AG09319 (cell line): Measurements from ENCODE around the gene ZBTB21.
A peak's percentile ranks its signal among the peaks of the same experiment; 100 is the strongest.

ENCODE experiments used
- DNase-seq: peaks from one replicate; pipeline ENCODE4 v3.0.0-alpha.2; 2010; ENCODE audit warnings: low read depth; ENCODE audit errors: extremely low read depth
- TF ChIP-seq, protein P1 (sequence below): IDR thresholded peaks from 2 replicates; pipeline ENCODE4 v1.5.1; 2011; ENCODE audit warnings: low read depth, mild to moderate bottlenecking, inconsistent platforms, low read length, moderate library complexity

ZBTB21 gene

DNA sequence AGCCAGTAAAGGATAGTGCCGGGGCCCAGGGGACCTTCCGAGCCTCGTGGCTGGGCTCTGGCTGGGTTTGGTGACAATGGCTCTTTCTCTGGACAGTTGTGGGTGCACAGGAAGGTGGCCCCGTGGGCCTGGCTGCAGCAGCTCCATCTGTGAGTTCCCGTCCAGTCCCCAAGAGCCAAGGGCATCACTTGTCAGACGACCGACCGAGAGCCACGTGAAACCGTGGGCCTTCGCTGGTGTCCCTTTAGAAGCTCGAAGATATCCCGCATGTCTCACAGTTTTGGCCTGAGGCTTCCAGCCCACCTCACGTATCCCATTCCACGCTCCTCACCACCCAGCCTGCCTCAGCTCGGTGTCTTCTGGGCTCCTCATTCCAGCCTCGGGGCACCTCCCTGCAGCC is 33.8 kb upstream of the ZBTB21 start:
- TF ChIP-seq, protein P1, sequence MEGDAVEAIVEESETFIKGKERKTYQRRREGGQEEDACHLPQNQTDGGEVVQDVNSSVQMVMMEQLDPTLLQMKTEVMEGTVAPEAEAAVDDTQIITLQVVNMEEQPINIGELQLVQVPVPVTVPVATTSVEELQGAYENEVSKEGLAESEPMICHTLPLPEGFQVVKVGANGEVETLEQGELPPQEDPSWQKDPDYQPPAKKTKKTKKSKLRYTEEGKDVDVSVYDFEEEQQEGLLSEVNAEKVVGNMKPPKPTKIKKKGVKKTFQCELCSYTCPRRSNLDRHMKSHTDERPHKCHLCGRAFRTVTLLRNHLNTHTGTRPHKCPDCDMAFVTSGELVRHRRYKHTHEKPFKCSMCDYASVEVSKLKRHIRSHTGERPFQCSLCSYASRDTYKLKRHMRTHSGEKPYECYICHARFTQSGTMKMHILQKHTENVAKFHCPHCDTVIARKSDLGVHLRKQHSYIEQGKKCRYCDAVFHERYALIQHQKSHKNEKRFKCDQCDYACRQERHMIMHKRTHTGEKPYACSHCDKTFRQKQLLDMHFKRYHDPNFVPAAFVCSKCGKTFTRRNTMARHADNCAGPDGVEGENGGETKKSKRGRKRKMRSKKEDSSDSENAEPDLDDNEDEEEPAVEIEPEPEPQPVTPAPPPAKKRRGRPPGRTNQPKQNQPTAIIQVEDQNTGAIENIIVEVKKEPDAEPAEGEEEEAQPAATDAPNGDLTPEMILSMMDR = no peak
- no peak for DNase-seq

DNA sequence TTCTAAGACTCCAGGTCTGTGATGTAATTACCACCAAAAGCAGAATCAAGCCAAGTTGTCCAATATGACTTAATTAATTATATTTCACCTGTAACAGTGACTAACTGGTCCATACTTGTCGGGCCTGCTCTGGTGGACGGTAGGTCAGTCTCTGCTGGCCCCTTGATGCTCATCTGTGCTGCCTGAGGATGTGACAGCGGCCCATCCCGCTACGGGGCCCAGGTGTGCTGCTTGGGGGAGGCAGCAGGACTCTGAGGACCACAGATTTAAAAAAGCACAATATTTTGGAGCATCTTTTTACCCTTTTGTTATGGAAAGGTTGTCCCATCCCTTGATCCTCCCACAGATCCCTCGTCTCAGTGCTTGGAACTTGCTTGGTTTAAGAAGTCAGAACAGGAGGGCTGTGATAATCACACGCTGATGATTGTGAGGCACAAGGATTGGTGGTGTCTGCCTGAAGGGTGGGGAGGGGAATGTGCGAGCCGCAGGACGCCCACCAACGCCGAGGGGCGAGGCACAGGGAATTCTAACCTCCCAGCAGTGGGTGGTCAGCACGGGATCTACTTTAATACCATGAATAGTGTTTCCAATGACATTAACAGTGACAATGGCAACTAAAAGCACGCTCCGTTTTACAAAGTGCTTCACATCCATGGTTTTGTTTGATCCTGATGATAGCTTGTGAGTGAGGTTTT is 33.2 kb upstream of the ZBTB21 start:
- TF ChIP-seq, protein P1 = no peak

DNA sequence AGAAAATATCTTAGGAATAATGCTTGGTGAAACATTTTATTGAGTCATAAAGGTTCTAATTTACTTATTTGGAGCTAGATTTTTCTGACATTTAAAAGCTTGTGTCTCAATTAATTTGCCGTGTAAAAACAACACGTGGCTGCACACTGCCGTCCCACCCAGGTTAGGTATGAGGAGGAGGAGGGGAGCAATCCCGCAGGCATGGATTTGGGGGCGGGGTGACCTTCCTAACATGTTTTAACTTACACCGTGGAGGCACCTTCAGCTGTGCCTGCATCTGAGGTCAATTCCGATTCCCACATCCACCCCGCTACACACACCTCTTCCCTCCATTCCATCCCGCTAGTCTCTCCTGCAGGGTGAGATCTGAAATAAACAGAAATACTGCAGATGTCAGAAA is 32.5 kb upstream of the ZBTB21 start:
- DNase-seq = no peak

More for the DNA sequence above, 33.2 kb upstream of the ZBTB21 start:
- DNase-seq = no peak

GRCh38 chr21:42041711-42042110 is 31.6 kb upstream of the ZBTB21 start:
- no peak for DNase-seq
- TF ChIP-seq, protein P1 = no peak

More for the DNA sequence above, 32.5 kb upstream of the ZBTB21 start:
- TF ChIP-seq, protein P1 = no peak

- no peak for DNase-seq
- TF ChIP-seq, protein P1 = no peak
These were observed 31.1 kb upstream of the ZBTB21 start for GRCh38 chr21:42041246-42041645.

GRCh38 chr21:42040411-42041180 is 30.4 kb upstream of the ZBTB21 start:
- peak; percentile 98 for DNase-seq
- TF ChIP-seq, protein P1 = no peak

DNA sequence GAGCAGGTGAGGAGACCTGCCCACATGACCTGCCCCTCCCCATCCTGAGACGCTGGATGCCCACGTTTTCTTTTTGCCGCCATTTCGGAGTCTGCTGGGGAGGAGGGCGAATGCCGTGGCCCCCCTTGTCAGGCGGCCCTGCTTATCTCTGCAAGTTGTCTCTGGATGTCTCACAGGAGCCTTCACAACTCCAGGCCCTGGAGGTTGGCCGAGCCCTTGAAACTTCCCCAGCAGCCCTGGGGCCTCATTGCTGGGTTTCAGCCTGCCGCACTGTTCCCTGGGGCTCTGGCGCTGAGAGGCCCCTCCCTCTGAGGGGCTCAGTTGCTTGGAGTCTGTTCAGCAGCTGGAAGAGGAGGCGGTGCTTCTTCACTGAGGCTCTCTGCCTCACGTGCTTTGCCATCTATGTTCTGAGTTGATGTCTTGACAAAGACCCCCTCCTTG is 29.8 kb upstream of the ZBTB21 start:
- no peak for DNase-seq
- TF ChIP-seq, protein P1 = no peak
